Rectal smooth muscle tissue (tissue), 1 donor: ENCODE measurements around the gene TTC28.
"Not testable (repeated sequence)": the region's sequence is repeated elsewhere in the genome, so short reads cannot be mapped to it uniquely, and the experiment has no call there.

Source experiments
- H3K27ac ChIP-seq: one replicate; pipeline ENCODE4 v1.7.0; 2013; ENCODE audit warnings: low read depth, low read length, inconsistent platforms
- H3K27me3 ChIP-seq: one replicate; pipeline ENCODE4 v1.7.0; 2013; ENCODE audit warnings: low read length; ENCODE audit not compliant: control insufficient read depth, insufficient read depth
- H3K36me3 ChIP-seq: one replicate; pipeline ENCODE4 v1.7.0; 2013; ENCODE audit warnings: low read length; ENCODE audit not compliant: control insufficient read depth, insufficient read depth
- H3K4me1 ChIP-seq: one replicate; pipeline ENCODE4 v1.7.0; 2013; ENCODE audit warnings: low read length; ENCODE audit not compliant: control insufficient read depth, insufficient read depth
- H3K4me3 ChIP-seq: one replicate; pipeline ENCODE4 v1.7.0; 2013; ENCODE audit warnings: low read length
- H3K9ac ChIP-seq: one replicate; pipeline ENCODE4 v1.7.0; 2013; ENCODE audit warnings: low read length

The TTC28 gene

GRCh38 chr22:28593299-28593698 lies 86.3 kb downstream of the TTC28 start:
- Histone ChIP-seq H3K36me3 (no peaks in the 10 kb centered on the region), H3K27me3 (no peaks in the 10 kb centered on the region), H3K9ac (no peak overlapping the region), H3K27ac (no peak overlapping the region), H3K4me3 (no peak overlapping the region), H3K4me1 (no peaks in the 10 kb centered on the region)

GRCh38 chr22:28589102-28589750 lies 90.4 kb downstream of the TTC28 start:
- Histone ChIP-seq H3K4me1 (no peaks in the 10 kb centered on the region), H3K9ac (no peak overlapping the region), H3K27ac (no peak overlapping the region), H3K36me3 (no peaks in the 10 kb centered on the region), H3K27me3 (no peaks in the 10 kb centered on the region), H3K4me3 (no peak overlapping the region)

- no peak overlapping the region for H3K9ac ChIP-seq
- H3K27me3 ChIP-seq, result no peaks in the 10 kb centered on the region
- no peak overlapping the region for H3K27ac ChIP-seq
- H3K4me1 ChIP-seq, result no peaks in the 10 kb centered on the region
- no peaks in the 10 kb centered on the region for H3K36me3 ChIP-seq
- no peak overlapping the region for H3K4me3 ChIP-seq
Observed at GRCh38 chr22:28585324-28585723, 94.3 kb downstream of the TTC28 start.

- no peaks in the 10 kb centered on the region for H3K36me3 ChIP-seq
- no peak overlapping the region for H3K9ac ChIP-seq
- H3K4me3 ChIP-seq, result no peak overlapping the region
- no peaks in the 10 kb centered on the region for H3K4me1 ChIP-seq
- no peaks in the 10 kb centered on the region for H3K27me3 ChIP-seq
- no peak overlapping the region for H3K27ac ChIP-seq
Observed at GRCh38 chr22:28582806-28583205, 96.8 kb downstream of the TTC28 start.

- H3K36me3 ChIP-seq, result no peaks in the 10 kb centered on the region
- H3K27ac ChIP-seq, result no peak overlapping the region
- no peak overlapping the region for H3K4me3 ChIP-seq
- H3K9ac ChIP-seq, result no peak overlapping the region
- no peaks in the 10 kb centered on the region for H3K4me1 ChIP-seq
- H3K27me3 ChIP-seq, result no peaks in the 10 kb centered on the region
Observed at GRCh38 chr22:28581016-28581415, 98.6 kb downstream of the TTC28 start.

GRCh38 chr22:28576162-28576561 lies 103.5 kb downstream of the TTC28 start:
- Histone ChIP-seq H3K4me3 (no peak overlapping the region), H3K36me3 (no peaks in the 10 kb centered on the region), H3K9ac (no peak overlapping the region), H3K27me3 (no peaks in the 10 kb centered on the region), H3K27ac (no peak overlapping the region), H3K4me1 (no peaks in the 10 kb centered on the region)

GRCh38 chr22:28574159-28574788 lies 105.4 kb downstream of the TTC28 start:
- H3K4me1 ChIP-seq, result no peaks in the 10 kb centered on the region
- H3K27me3 ChIP-seq, result no peaks in the 10 kb centered on the region
- H3K36me3 ChIP-seq, result no peaks in the 10 kb centered on the region
- H3K9ac ChIP-seq, result no peak overlapping the region
- H3K27ac ChIP-seq, result no peak overlapping the region
- H3K4me3 ChIP-seq, result no peak overlapping the region

GRCh38 chr22:28570696-28571373 lies 108.8 kb downstream of the TTC28 start:
- Histone ChIP-seq H3K36me3 (no peaks in the 10 kb centered on the region), H3K9ac (no peak overlapping the region), H3K4me1 (no peaks in the 10 kb centered on the region), H3K27me3 (no peaks in the 10 kb centered on the region), H3K4me3 (no peak overlapping the region), H3K27ac (no peak overlapping the region)

GRCh38 chr22:28568974-28569373 lies 110.7 kb downstream of the TTC28 start:
- H3K4me1 ChIP-seq, H3K4me3 ChIP-seq, H3K27ac ChIP-seq, H3K9ac ChIP-seq, H3K36me3 ChIP-seq, H3K27me3 ChIP-seq: not testable (repeated sequence)

- Histone ChIP-seq H3K27ac (no peak overlapping the region), H3K4me1 (no peaks in the 10 kb centered on the region), H3K36me3 (no peaks in the 10 kb centered on the region), H3K9ac (no peak overlapping the region), H3K27me3 (no peaks in the 10 kb centered on the region), H3K4me3 (no peak overlapping the region)
Observed at GRCh38 chr22:28568099-28568498, 111.5 kb downstream of the TTC28 start.

GRCh38 chr22:28566920-28567499 lies 112.6 kb downstream of the TTC28 start:
- H3K9ac ChIP-seq, H3K27ac ChIP-seq, H3K4me3 ChIP-seq, H3K36me3 ChIP-seq, H3K4me1 ChIP-seq, H3K27me3 ChIP-seq: not testable (repeated sequence)

- Histone ChIP-seq H3K36me3 (no peaks in the 10 kb centered on the region), H3K9ac (no peak overlapping the region), H3K4me1 (no peaks in the 10 kb centered on the region), H3K4me3 (no peak overlapping the region), H3K27ac (no peak overlapping the region), H3K27me3 (no peaks in the 10 kb centered on the region)
Observed at GRCh38 chr22:28563636-28564035, 116.0 kb downstream of the TTC28 start.
